OCI-LY1 (cell line): ENCODE results near the gene NT5DC1.

Source experiments
- EZH2 ChIP-seq: fragments of 200-600 bp; sonication (generic), shearing (Covaris generic); IDR thresholded peaks from 2 replicates; pipeline ENCODE4 v1.8.0; 2017; ENCODE audit warnings: borderline replicate concordance, mixed run types, mild to moderate bottlenecking, antibody characterized with exemption, low read length, moderate library complexity, mixed read lengths
- TF ChIP-seq, protein P1 (sequence below): fragments of 200-600 bp; sonication (generic), shearing (Covaris generic); IDR thresholded peaks from 2 replicates; pipeline ENCODE4 v1.5.1; 2017; ENCODE audit warnings: mild to moderate bottlenecking, antibody characterized with exemption, low read length, moderate library complexity, mixed read lengths

DNA sequence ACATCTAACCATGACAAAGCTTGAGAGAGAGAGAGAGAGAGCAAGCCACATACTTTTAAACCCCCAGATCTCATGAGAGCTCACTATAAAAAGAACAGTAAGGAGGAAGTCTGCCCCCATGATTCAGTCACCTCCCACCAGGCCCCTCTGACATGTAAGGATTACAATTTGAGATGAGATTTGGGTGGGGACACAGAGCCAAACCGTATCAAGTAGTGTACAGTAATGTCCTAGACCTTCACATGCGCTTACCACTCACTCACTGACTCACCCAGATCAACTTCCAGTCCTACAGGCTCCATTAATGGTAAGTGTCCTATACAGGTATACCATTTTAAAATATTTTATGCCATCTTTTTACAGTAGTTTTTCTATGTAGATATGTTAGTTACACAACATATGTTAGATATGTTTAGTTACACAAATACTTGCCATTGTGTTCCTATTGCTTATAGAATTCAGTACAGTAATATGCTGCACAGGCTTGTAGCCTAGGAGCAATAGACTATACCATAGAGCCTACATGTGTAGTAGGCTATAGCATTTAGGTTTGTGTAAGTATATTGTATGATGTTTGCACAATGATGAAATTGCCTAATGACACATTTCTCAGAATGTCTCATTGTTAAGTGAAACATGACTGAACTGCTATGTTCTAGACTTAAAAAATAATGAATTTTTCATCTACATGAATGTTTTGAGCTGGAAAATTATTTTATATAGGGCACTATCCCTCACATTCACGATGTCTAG is 167.4 kb downstream of the NT5DC1 start:
- TF ChIP-seq, protein P1, sequence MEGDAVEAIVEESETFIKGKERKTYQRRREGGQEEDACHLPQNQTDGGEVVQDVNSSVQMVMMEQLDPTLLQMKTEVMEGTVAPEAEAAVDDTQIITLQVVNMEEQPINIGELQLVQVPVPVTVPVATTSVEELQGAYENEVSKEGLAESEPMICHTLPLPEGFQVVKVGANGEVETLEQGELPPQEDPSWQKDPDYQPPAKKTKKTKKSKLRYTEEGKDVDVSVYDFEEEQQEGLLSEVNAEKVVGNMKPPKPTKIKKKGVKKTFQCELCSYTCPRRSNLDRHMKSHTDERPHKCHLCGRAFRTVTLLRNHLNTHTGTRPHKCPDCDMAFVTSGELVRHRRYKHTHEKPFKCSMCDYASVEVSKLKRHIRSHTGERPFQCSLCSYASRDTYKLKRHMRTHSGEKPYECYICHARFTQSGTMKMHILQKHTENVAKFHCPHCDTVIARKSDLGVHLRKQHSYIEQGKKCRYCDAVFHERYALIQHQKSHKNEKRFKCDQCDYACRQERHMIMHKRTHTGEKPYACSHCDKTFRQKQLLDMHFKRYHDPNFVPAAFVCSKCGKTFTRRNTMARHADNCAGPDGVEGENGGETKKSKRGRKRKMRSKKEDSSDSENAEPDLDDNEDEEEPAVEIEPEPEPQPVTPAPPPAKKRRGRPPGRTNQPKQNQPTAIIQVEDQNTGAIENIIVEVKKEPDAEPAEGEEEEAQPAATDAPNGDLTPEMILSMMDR = no peak
- TF ChIP-seq EZH2 = no peak
